ENCODE results near the gene DYNLT2.

The DYNLT2 gene

DNA sequence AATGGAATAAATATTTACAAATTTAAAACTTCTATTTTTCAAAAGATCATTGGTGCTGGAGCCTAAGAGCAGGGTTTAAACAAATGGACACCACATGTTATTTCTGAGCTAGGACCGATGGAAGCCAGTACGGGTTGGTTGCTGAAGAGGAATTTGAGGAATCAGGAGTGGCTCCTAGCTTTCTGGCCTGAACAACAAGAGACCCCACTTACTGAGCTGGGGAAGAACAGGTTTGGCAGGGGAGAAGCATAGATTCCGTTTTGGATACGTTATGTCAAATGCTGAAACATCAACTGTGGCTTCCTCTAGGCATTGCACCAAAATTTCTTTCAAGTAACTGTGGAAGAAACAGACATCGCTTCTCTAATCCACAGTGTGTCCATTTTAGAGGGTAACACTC lies 56.2 kb downstream of the DYNLT2 start:
- no peak for DNase-seq (ENCODE audit: extremely low read depth, low read depth)
- no peak for TF ChIP-seq CTCF (IDR thresholded peaks at IDR 0.05; ENCODE audit: low read depth, low read length)

DNA sequence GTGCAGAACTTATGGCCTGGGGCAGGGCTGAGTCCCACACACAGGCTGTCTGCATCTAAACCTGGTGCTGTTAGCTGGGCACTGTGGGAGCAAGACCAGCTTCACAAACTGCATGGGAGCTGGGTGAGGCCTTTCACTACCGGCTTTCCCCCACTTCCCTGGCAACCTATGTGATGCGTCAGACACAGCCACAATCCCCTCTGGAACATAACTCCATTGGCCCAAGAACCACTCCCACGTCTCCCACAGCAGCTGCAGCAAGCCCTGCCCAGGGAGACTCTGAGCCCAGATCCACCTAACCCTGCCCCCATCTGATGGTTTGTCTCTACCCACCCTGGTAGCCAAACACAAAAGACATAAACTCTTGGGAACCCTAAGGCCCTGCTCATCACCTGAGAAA lies 58.9 kb downstream of the DYNLT2 start:
- TF ChIP-seq CTCF (IDR thresholded peaks at IDR 0.05; ENCODE audit: low read depth, low read length) = no peak

GRCh38 chr6:169691260-169691659 lies 60.1 kb downstream of the DYNLT2 start:
- DNase-seq (ENCODE audit: extremely low read depth, low read depth) = no peak
- no peak for TF ChIP-seq CTCF (IDR thresholded peaks at IDR 0.05; ENCODE audit: low read depth, low read length)

More for the DNA sequence above, 58.9 kb downstream of the DYNLT2 start:
- no peak for DNase-seq (ENCODE audit: extremely low read depth, low read depth)
